Measurements from ENCODE around the gene GJB2.

Gene GJB2

GRCh38 chr13:20191311-20192157 is 1.2 kb downstream of the GJB2 start:
- TF ChIP-seq EGR1 (IDR thresholded peaks at IDR 0.05) (no peak), NFIC (IDR thresholded peaks at IDR 0.05) (no peak), YY1 (IDR thresholded peaks at IDR 0.05; ENCODE audit: low read depth) (no peak), CREB1 (IDR thresholded peaks at IDR 0.05; ENCODE audit: low read depth) (no peak), EP300 (IDR thresholded peaks at IDR 0.05; ENCODE audit: borderline replicate concordance) (no peak), ZBTB7A (IDR thresholded peaks at IDR 0.05; ENCODE audit: low read depth) (no peak), RAD21 (IDR thresholded peaks at IDR 0.05; ENCODE audit: low read depth) (no peak), TAF1 (IDR thresholded peaks at IDR 0.05; ENCODE audit: low read depth) (no peak), MAX (IDR thresholded peaks at IDR 0.05) (no peak), FOXM1 (IDR thresholded peaks at IDR 0.05; ENCODE audit: borderline replicate concordance, low read depth) (no peak), REST (IDR thresholded peaks at IDR 0.05; ENCODE audit: low read depth) (no peak), USF1 (IDR thresholded peaks at IDR 0.05) (no peak), TEAD4 (IDR thresholded peaks at IDR 0.05) (no peak), TCF12 (IDR thresholded peaks at IDR 0.05; ENCODE audit: low read depth) (no peak), CEBPB (IDR thresholded peaks at IDR 0.05) (no peak)

- no peak for TF ChIP-seq YY1 (IDR thresholded peaks at IDR 0.05; ENCODE audit: low read depth)
- TF ChIP-seq TAF1 (IDR thresholded peaks at IDR 0.05; ENCODE audit: low read depth), result no peak
- no peak for TF ChIP-seq REST (IDR thresholded peaks at IDR 0.05; ENCODE audit: low read depth)
- TF ChIP-seq TCF12 (IDR thresholded peaks at IDR 0.05; ENCODE audit: low read depth), result no peak
- TF ChIP-seq CREB1 (IDR thresholded peaks at IDR 0.05; ENCODE audit: low read depth), result no peak
- TF ChIP-seq MAX (IDR thresholded peaks at IDR 0.05), result no peak
- no peak for TF ChIP-seq CEBPB (IDR thresholded peaks at IDR 0.05)
- no peak for TF ChIP-seq RAD21 (IDR thresholded peaks at IDR 0.05; ENCODE audit: low read depth)
- no peak for TF ChIP-seq EP300 (IDR thresholded peaks at IDR 0.05; ENCODE audit: borderline replicate concordance)
- TF ChIP-seq TEAD4 (IDR thresholded peaks at IDR 0.05), result no peak
- TF ChIP-seq FOXM1 (IDR thresholded peaks at IDR 0.05; ENCODE audit: borderline replicate concordance, low read depth), result no peak
- TF ChIP-seq ZBTB7A (IDR thresholded peaks at IDR 0.05; ENCODE audit: low read depth), result no peak
- no peak for TF ChIP-seq NFIC (IDR thresholded peaks at IDR 0.05)
Observed at GRCh38 chr13:20190481-20191310, 2.0 kb downstream of the GJB2 start.

GRCh38 chr13:20190076-20190475 is 2.7 kb downstream of the GJB2 start:
- no peak for TF ChIP-seq FOXM1 (IDR thresholded peaks at IDR 0.05; ENCODE audit: borderline replicate concordance, low read depth)
- no peak for TF ChIP-seq EP300 (IDR thresholded peaks at IDR 0.05; ENCODE audit: borderline replicate concordance)
- no peak for TF ChIP-seq TAF1 (IDR thresholded peaks at IDR 0.05; ENCODE audit: low read depth)
- TF ChIP-seq CEBPB (IDR thresholded peaks at IDR 0.05), result no peak
- no peak for TF ChIP-seq USF1 (IDR thresholded peaks at IDR 0.05)
- no peak for TF ChIP-seq TCF12 (IDR thresholded peaks at IDR 0.05; ENCODE audit: low read depth)
- TF ChIP-seq CREB1 (IDR thresholded peaks at IDR 0.05; ENCODE audit: low read depth), result no peak
- no peak for TF ChIP-seq YY1 (IDR thresholded peaks at IDR 0.05; ENCODE audit: low read depth)
- TF ChIP-seq REST (IDR thresholded peaks at IDR 0.05; ENCODE audit: low read depth), result no peak
